Loucy (cell line): Measurements from ENCODE around the gene ADRB2.

Experiments used
- EZH2phosphoT487 ChIP-seq: fragments of 200-600 bp; IDR thresholded peaks from 2 replicates; pipeline ENCODE4 v1.6.1; 2018; ENCODE audit warnings: antibody characterized with exemption, mild to moderate bottlenecking, moderate library complexity, borderline replicate concordance
- TF ChIP-seq, protein P1 (sequence below): fragments of 200-600 bp; sonication (generic); conservative IDR thresholded peaks from 2 replicates; pipeline ENCODE4 v1.5.1; 2014; ENCODE audit warnings: mild to moderate bottlenecking, antibody characterized with exemption, low read length

DNA sequence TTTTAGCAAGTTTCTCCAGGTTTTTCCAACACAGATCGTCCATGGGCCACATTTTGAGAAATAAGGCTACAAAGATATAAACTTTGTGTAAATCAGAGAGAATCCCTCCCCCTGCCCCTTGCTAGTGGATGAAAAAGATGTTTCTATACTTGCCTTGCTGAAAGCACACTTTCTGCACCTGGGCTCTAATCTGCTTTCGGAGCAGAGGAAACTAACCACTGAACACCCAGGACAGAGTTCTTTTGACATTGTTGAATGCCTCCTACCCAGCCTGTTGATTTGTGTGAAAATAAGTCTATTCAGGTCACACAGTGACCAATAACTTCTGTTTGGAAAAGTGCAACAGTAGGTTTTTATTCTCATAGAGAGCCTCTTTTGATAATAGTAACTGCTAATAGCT is 7.5 kb downstream of the ADRB2 start:
- TF ChIP-seq EZH2phosphoT487, result no peak
- TF ChIP-seq, protein P1, sequence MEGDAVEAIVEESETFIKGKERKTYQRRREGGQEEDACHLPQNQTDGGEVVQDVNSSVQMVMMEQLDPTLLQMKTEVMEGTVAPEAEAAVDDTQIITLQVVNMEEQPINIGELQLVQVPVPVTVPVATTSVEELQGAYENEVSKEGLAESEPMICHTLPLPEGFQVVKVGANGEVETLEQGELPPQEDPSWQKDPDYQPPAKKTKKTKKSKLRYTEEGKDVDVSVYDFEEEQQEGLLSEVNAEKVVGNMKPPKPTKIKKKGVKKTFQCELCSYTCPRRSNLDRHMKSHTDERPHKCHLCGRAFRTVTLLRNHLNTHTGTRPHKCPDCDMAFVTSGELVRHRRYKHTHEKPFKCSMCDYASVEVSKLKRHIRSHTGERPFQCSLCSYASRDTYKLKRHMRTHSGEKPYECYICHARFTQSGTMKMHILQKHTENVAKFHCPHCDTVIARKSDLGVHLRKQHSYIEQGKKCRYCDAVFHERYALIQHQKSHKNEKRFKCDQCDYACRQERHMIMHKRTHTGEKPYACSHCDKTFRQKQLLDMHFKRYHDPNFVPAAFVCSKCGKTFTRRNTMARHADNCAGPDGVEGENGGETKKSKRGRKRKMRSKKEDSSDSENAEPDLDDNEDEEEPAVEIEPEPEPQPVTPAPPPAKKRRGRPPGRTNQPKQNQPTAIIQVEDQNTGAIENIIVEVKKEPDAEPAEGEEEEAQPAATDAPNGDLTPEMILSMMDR, result no peak
